GM10266 (cell line): ENCODE measurements around the gene DPEP3.

ENCODE experiments used
- DNase-seq: peaks from one replicate; pipeline ENCODE4 v3.0.0; 2012; ENCODE audit errors: extremely low spot score
- CTCF ChIP-seq: IDR thresholded peaks from 2 replicates; pipeline ENCODE4 v1.5.1; 2012; ENCODE audit warnings: mild to moderate bottlenecking, low read depth; ENCODE audit not compliant: control insufficient read depth, insufficient read depth; ENCODE audit errors: missing control alignments

The DPEP3 gene

GRCh38 chr16:67935402-67936123 lies 44.7 kb downstream of the DPEP3 start:
- peak; percentile 95 for DNase-seq
- no peak for TF ChIP-seq CTCF

- no peak for DNase-seq
- no peak for TF ChIP-seq CTCF
Observed at GRCh38 chr16:67935101-67935401, 45.2 kb downstream of the DPEP3 start.

GRCh38 chr16:67934306-67935100 lies 45.8 kb downstream of the DPEP3 start:
- no peak for DNase-seq

GRCh38 chr16:67933805-67934204 lies 46.5 kb downstream of the DPEP3 start:
- TF ChIP-seq CTCF: no peak
- DNase-seq: no peak

More at GRCh38 chr16:67934306-67935100, 45.8 kb downstream of the DPEP3 start:
- TF ChIP-seq CTCF: no peak

DNA sequence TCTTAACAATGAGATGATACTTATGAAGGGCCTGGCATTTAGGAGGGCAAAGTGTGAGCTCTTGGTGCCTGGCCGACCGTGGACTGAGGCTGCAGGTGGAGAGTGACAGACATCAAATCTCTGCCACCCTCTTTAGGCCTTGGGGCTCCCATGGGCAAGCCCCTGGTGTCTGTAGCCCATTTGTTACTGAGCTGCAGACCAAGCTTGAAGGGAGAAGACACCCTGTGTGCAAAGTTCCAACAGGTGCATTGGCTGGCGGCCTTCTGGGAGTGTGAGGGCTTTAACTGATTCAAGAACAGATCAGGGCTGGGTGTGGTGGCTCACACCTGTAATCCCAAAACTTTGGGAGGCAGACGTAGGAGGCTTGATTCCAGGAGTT lies 47.8 kb downstream of the DPEP3 start:
- no peak for TF ChIP-seq CTCF
- no peak for DNase-seq

GRCh38 chr16:67931712-67932461 lies 48.4 kb downstream of the DPEP3 start, which contains the start of gene CTRL:
TSS of gene CTRL (minus strand) at chr16:67931862. CDS start at chr16:67931852, 10 bp downstream.
- no peak for TF ChIP-seq CTCF
- DNase-seq: no peak
